Suprapubic skin (tissue), 4 donors: ENCODE measurements around the gene ATP11A. TPM values are rescaled to one million over a fixed set of nuclear protein-coding genes. Genes with fewer than 3 reads are reported as not detected.

Experiments
- DNase-seq, 2 donors: peaks; one replicate each; pipeline ENCODE4 v3.0.0-alpha.2; 2019; ENCODE audit warnings: low spot score in 2 of 2
- H3K27ac ChIP-seq: fragments of 200-600 bp; sonication (generic); one replicate; pipeline ENCODE4 v1.5.1; 2019
- H3K27me3 ChIP-seq: fragments of 200-600 bp; sonication (generic); one replicate; pipeline ENCODE4 v1.5.1; 2019
- H3K36me3 ChIP-seq: fragments of 200-600 bp; sonication (generic); one replicate; pipeline ENCODE4 v1.5.1; 2019
- H3K4me1 ChIP-seq: fragments of 200-600 bp; sonication (generic); one replicate; pipeline ENCODE4 v1.5.1; 2019
- H3K4me3 ChIP-seq: fragments of 200-600 bp; sonication (generic); one replicate; pipeline ENCODE4 v1.5.1; 2019; ENCODE audit warnings: mild to moderate bottlenecking
- H3K9me3 ChIP-seq: fragments of 200-600 bp; sonication (generic); one replicate; pipeline ENCODE4 v1.5.1; 2019
- CTCF ChIP-seq, 2 donors: fragments of 200-600 bp in 1 of 2; fragments of 450-650 bp in 1 of 2; sonication (generic) in 1 of 2; IDR thresholded peaks; one replicate each; pipeline ENCODE4 v1.5.1; 2016 to 2019; ENCODE audit warnings: antibody characterized with exemption in 2 of 2, mild to moderate bottlenecking in 1 of 2, moderate library complexity in 1 of 2
- EP300 ChIP-seq: sonication (generic); formaldehyde crosslinking; IDR thresholded peaks from one replicate; pipeline ENCODE4 v1.6.1; 2017; ENCODE audit warnings: antibody characterized with exemption
- POLR2A ChIP-seq, 2 donors: fragments of 450-650 bp; IDR thresholded peaks; one replicate each; pipeline ENCODE4 v1.6.1; 2017; ENCODE audit warnings: antibody characterized with exemption in 2 of 2, mild to moderate bottlenecking in 2 of 2, moderate library complexity in 2 of 2
- POLR2AphosphoS5 ChIP-seq, 3 donors: sonication (generic); formaldehyde crosslinking; IDR thresholded peaks; one replicate each; pipeline ENCODE4 v1.6.1; 2017; ENCODE audit warnings: antibody characterized with exemption in 3 of 3
- WGBS: methylation state at CpG from one replicate; pipeline ENCODE4 v1.1.5; 2018; 5-methylcytosine and 5-hydroxymethylcytosine counted together
- total RNA-seq, 4 donors: library from RNA; depleted of rRNA; stranded (reverse); fragments of >200 nt; gene quantifications; one replicate each; pipeline ENCODE4 v1.1.0, GENCODE V29; 2016

ATP11A gene
- total RNA-seq, 4 donors from 2014 or later = 22.8 to 51.0 (median 39.8) TPM

GRCh38 chr13:112835796-112836195, 146.0 kb downstream of the ATP11A start:
- DNase-seq = no peak
- WGBS = 91% methylated on average over 10 of the region's 10 CpGs
- Histone ChIP-seq H3K27ac (no peak overlapping the region), H3K9me3 (no peaks in the 10 kb centered on the region), H3K4me1 (peaks cover 4% of the 10 kb centered on the region), H3K36me3 (peaks cover 64% of the 10 kb centered on the region), H3K4me3 (no peak overlapping the region), H3K27me3 (no peaks in the 10 kb centered on the region)
- no peak for TF ChIP-seq POLR2AphosphoS5 (IDR thresholded peaks at IDR 0.05)
- TF ChIP-seq EP300 = no peak
- no peak for TF ChIP-seq POLR2A (IDR thresholded peaks at IDR 0.05)
- no peak for TF ChIP-seq CTCF (IDR thresholded peaks at IDR 0.05)

GRCh38 chr13:112836940-112837339, 147.1 kb downstream of the ATP11A start:
- WGBS = 86% methylated on average over 10 of the region's 12 CpGs
- H3K36me3 ChIP-seq = peaks cover 54% of the 10 kb centered on the region

GRCh38 chr13:112837371-112838037, 147.7 kb downstream of the ATP11A start:
- no peak for DNase-seq
- H3K36me3 ChIP-seq = peaks cover 54% of the 10 kb centered on the region
- TF ChIP-seq POLR2AphosphoS5 (IDR thresholded peaks at IDR 0.05) = no peak
- no peak for TF ChIP-seq EP300
- no peak for TF ChIP-seq CTCF (IDR thresholded peaks at IDR 0.05)
- no peak for TF ChIP-seq POLR2A (IDR thresholded peaks at IDR 0.05)
- H3K27ac ChIP-seq = no peak overlapping the region
- H3K27me3 ChIP-seq = no peaks in the 10 kb centered on the region
- WGBS = 65% methylated on average over 24 of the region's 26 CpGs
- H3K9me3 ChIP-seq = no peaks in the 10 kb centered on the region
- H3K4me3 ChIP-seq = no peak overlapping the region
- H3K4me1 ChIP-seq = peaks cover 4% of the 10 kb centered on the region

More at GRCh38 chr13:112836940-112837339, 147.1 kb downstream of the ATP11A start:
- TF ChIP-seq EP300 (no peak), CTCF (IDR thresholded peaks at IDR 0.05) (no peak), POLR2A (IDR thresholded peaks at IDR 0.05) (no peak), POLR2AphosphoS5 (IDR thresholded peaks at IDR 0.05) (no peak)
- no peak for DNase-seq
- Histone ChIP-seq H3K4me1 (peaks cover 4% of the 10 kb centered on the region), H3K4me3 (no peak overlapping the region), H3K9me3 (no peaks in the 10 kb centered on the region), H3K27me3 (no peaks in the 10 kb centered on the region), H3K27ac (no peak overlapping the region)

- Histone ChIP-seq H3K4me3 (no peak overlapping the region), H3K9me3 (no peaks in the 10 kb centered on the region), H3K27me3 (no peaks in the 10 kb centered on the region), H3K27ac (no peak overlapping the region), H3K4me1 (peaks cover 4% of the 10 kb centered on the region), H3K36me3 (peaks cover 54% of the 10 kb centered on the region)
- TF ChIP-seq POLR2A (IDR thresholded peaks at IDR 0.05) = no peak
- no peak for TF ChIP-seq CTCF (IDR thresholded peaks at IDR 0.05)
- no peak for TF ChIP-seq POLR2AphosphoS5 (IDR thresholded peaks at IDR 0.05)
- TF ChIP-seq EP300 = no peak
- DNase-seq = no peak
- WGBS = 94% methylated on average over 32 of the region's 35 CpGs
Measured at GRCh38 chr13:112838038-112838841, 148.4 kb downstream of the ATP11A start.

GRCh38 chr13:112838842-112839117, 148.9 kb downstream of the ATP11A start:
- TF ChIP-seq CTCF (IDR thresholded peaks at IDR 0.05) (no peak), EP300 (no peak), POLR2A (IDR thresholded peaks at IDR 0.05) (no peak), POLR2AphosphoS5 (IDR thresholded peaks at IDR 0.05) (no peak)
- H3K27me3 ChIP-seq = no peaks in the 10 kb centered on the region
- WGBS = 87% methylated on average over 3 of the region's 7 CpGs
- no peak for DNase-seq
- no peak overlapping the region for H3K4me3 ChIP-seq
- H3K4me1 ChIP-seq = peaks cover 4% of the 10 kb centered on the region
- H3K27ac ChIP-seq = no peak overlapping the region
- H3K9me3 ChIP-seq = no peaks in the 10 kb centered on the region
- H3K36me3 ChIP-seq = peaks cover 54% of the 10 kb centered on the region
